H1 (cell line): ENCODE results near the gene TPSD1. TPM values are rescaled to one million over a fixed set of nuclear protein-coding genes. Genes with fewer than 3 reads are reported as not detected.

Experiments used
- CTCF ChIA-PET: fragments of 300-600 bp; sonication (Branson Sonifier 250); formaldehyde crosslinking; loops from one replicate; lab custom pipeline; 2021; ENCODE audit not compliant: partially characterized antibody; lab: Charles Lee
- POLR2A ChIA-PET: fragments of 300-600 bp; sonication (Branson Sonifier 250); formaldehyde crosslinking; loops from one replicate; lab custom pipeline; 2021; ENCODE audit warnings: inconsistent platforms; ENCODE audit not compliant: partially characterized antibody; lab: Charles Lee
- DNase-seq, 2 experiments: peaks; one replicate each; pipeline versions ENCODE4 v3.0.0 to v3.0.0-alpha.2; 2010 to 2022; ENCODE audit warnings: low spot score in 2 of 2, low read depth in 1 of 2, mixed read lengths in 1 of 2
- FAIRE-seq: peaks from 2 replicates; lab custom pipeline; 2011; peaks lifted over from hg19 to GRCh38; lab: Jason Lieb, UNC
- H2AFZ ChIP-seq: 2 replicates; pipeline ENCODE4 v1.8.1; 2012; ENCODE audit warnings: low read length, inconsistent platforms
- H2AK5ac ChIP-seq: 2 replicates; pipeline ENCODE4 v1.6.1; 2013; ENCODE audit warnings: low read depth, low read length
- H2BK120ac ChIP-seq: replicated peaks from 2 replicates; pipeline ENCODE3; 2013; ENCODE audit warnings: low read depth, low read length, inconsistent platforms
- H2BK12ac ChIP-seq: 2 replicates; pipeline ENCODE4 v1.6.1; 2013; ENCODE audit warnings: low read depth, low read length
- H2BK15ac ChIP-seq: 2 replicates; pipeline ENCODE4 v1.6.1; 2013; ENCODE audit warnings: low read length
- H2BK20ac ChIP-seq: 2 replicates; pipeline ENCODE4 v1.6.1; 2013; ENCODE audit warnings: low read length
- H2BK5ac ChIP-seq: 2 replicates; pipeline ENCODE4 v1.6.1; 2013; ENCODE audit warnings: low read depth, low read length
- H3K14ac ChIP-seq: 2 replicates; pipeline ENCODE4 v1.6.1; 2013; ENCODE audit warnings: inconsistent platforms; ENCODE audit not compliant: insufficient read length
- H3K18ac ChIP-seq: 2 replicates; pipeline ENCODE4 v1.6.1; 2013; ENCODE audit warnings: low read length; ENCODE audit errors: extremely low read depth
- H3K23ac ChIP-seq: 2 replicates; pipeline ENCODE4 v1.6.1; 2013; ENCODE audit warnings: inconsistent platforms; ENCODE audit not compliant: insufficient read length
- H3K23me2 ChIP-seq: 2 replicates; pipeline ENCODE4 v1.6.1; 2013; ENCODE audit warnings: low read depth, low read length
- H3K27ac ChIP-seq: 2 replicates; pipeline ENCODE4 v1.6.1; 2011; ENCODE audit warnings: low read depth, low read length, inconsistent platforms
- H3K27me3 ChIP-seq, 4 experiments: replicated peaks in 1 of 4; 1 replicate in 1 of 4; 2 replicates in 3 of 4; pipeline versions ENCODE4 v1.6.1 to v1.8.1; 2011 to 2013; ENCODE audit warnings: low read length in 3 of 4, mild to moderate bottlenecking in 3 of 4, inconsistent platforms in 2 of 4, mixed read lengths in 2 of 4, moderate library complexity in 1 of 4; ENCODE audit not compliant: control insufficient read depth in 3 of 4, insufficient read depth in 3 of 4; ENCODE audit errors: extremely low read depth in 1 of 4
- H3K36me3 ChIP-seq, 4 experiments: 2 replicates each; pipeline versions ENCODE4 v1.6.1 to v1.8.1; 2011 to 2013; ENCODE audit warnings: mild to moderate bottlenecking in 4 of 4, low read length in 3 of 4, moderate library complexity in 2 of 4, control low read depth in 1 of 4, inconsistent platforms in 1 of 4; ENCODE audit not compliant: insufficient read depth in 4 of 4, control insufficient read depth in 2 of 4
- H3K4ac ChIP-seq: replicated peaks from 2 replicates; pipeline ENCODE3; 2013; ENCODE audit warnings: low read length, low read depth, mixed read lengths, inconsistent platforms; ENCODE audit not compliant: insufficient read length
- H3K4me1 ChIP-seq, 4 experiments: replicated peaks in 1 of 4; 1 replicate in 1 of 4; 2 replicates in 3 of 4; pipeline versions ENCODE4 v1.6.1 to v1.8.1; 2011 to 2013; ENCODE audit warnings: low read length in 3 of 4, inconsistent platforms in 2 of 4, mixed read lengths in 1 of 4; ENCODE audit not compliant: insufficient read depth in 4 of 4, control insufficient read depth in 3 of 4
- H3K4me2 ChIP-seq, 2 experiments: 2 replicates each; pipeline versions ENCODE4 v1.6.1 to v1.8.1; 2011 to 2013; ENCODE audit warnings: low read depth in 2 of 2, low read length in 2 of 2, control low read depth in 1 of 2, inconsistent platforms in 1 of 2, mild to moderate bottlenecking in 1 of 2; ENCODE audit not compliant: insufficient read depth in 1 of 2
- H3K4me3 ChIP-seq, 4 experiments: fragments of 200-600, 300-600 bp in 1 of 4; sonication (generic), shearing (Covaris generic), sonication (Bioruptor Twin) in 1 of 4; 2 replicates each; pipeline versions ENCODE4 v1.5.1 to v1.8.1; 2011 to 2016; ENCODE audit warnings: low read length in 4 of 4, low read depth in 3 of 4, control low read depth in 2 of 4, inconsistent platforms in 2 of 4, mild to moderate bottlenecking in 2 of 4, mixed read lengths in 1 of 4, moderate library complexity in 1 of 4; ENCODE audit not compliant: insufficient read depth in 2 of 4; ENCODE audit errors: extremely low read depth in 1 of 4
- H3K56ac ChIP-seq: replicated peaks from 2 replicates; pipeline ENCODE3; 2013; ENCODE audit warnings: low read depth, mild to moderate bottlenecking, mixed read lengths, low read length, inconsistent platforms; ENCODE audit not compliant: insufficient read length
- H3K79me1 ChIP-seq: 2 replicates; pipeline ENCODE4 v1.6.1; 2013; ENCODE audit warnings: low read depth, low read length, control low read depth
- H3K79me2 ChIP-seq, 2 experiments: 2 replicates each; pipeline versions ENCODE4 v1.6.1 to v1.8.1; 2012 to 2013; ENCODE audit warnings: low read length in 2 of 2, mild to moderate bottlenecking in 2 of 2, inconsistent platforms in 1 of 2; ENCODE audit not compliant: insufficient read depth in 2 of 2, control insufficient read depth in 1 of 2
- H3K9ac ChIP-seq, 4 experiments: replicated peaks in 1 of 4; 1 replicate in 1 of 4; 2 replicates in 3 of 4; pipeline versions ENCODE4 v1.6.1 to v1.8.1; 2011 to 2013; ENCODE audit warnings: low read depth in 3 of 4, low read length in 3 of 4, control low read depth in 2 of 4, mild to moderate bottlenecking in 2 of 4, moderate library complexity in 2 of 4, inconsistent platforms in 1 of 4; ENCODE audit errors: extremely low read depth in 1 of 4
- H3K9me3 ChIP-seq, 2 experiments: 2 replicates each; pipeline versions ENCODE4 v1.6.1 to v1.8.1; 2012 to 2013; ENCODE audit warnings: mild to moderate bottlenecking in 2 of 2, moderate library complexity in 2 of 2, control low read depth in 1 of 2, inconsistent platforms in 1 of 2, low read depth in 1 of 2, low read length in 1 of 2, mixed read lengths in 1 of 2; ENCODE audit not compliant: insufficient read depth in 2 of 2
- H4K20me1 ChIP-seq, 2 experiments: replicated peaks in 1 of 2; 2 replicates each; pipeline versions ENCODE3 to v1.8.1; 2011 to 2013; ENCODE audit warnings: inconsistent platforms in 2 of 2, low read length in 2 of 2, mild to moderate bottlenecking in 1 of 2; ENCODE audit not compliant: insufficient read depth in 2 of 2, control insufficient read depth in 1 of 2
- H4K5ac ChIP-seq: 2 replicates; pipeline ENCODE4 v1.6.1; 2013; ENCODE audit warnings: low read length, low read depth, mixed read lengths, inconsistent platforms; ENCODE audit not compliant: insufficient read length
- H4K8ac ChIP-seq: 2 replicates; pipeline ENCODE4 v1.8.0; 2013; ENCODE audit warnings: mild to moderate bottlenecking, moderate library complexity, low read length, inconsistent platforms; ENCODE audit not compliant: insufficient read depth; ENCODE audit errors: extremely low read depth
- H4K91ac ChIP-seq: replicated peaks from 2 replicates; pipeline ENCODE3; 2013; ENCODE audit warnings: low read length, mixed read lengths, inconsistent platforms; ENCODE audit not compliant: insufficient read length
- KDM1A ChIP-seq: fragments of 200-600, 300-600 bp; sonication (generic); IDR thresholded peaks from 2 replicates; pipeline ENCODE4 v1.7.1; 2016; ENCODE audit warnings: mild to moderate bottlenecking, low read length, borderline replicate concordance
- WGBS, 2 experiments: shearing (Covaris generic) in 1 of 2; methylation state at CpG; one replicate each; pipeline versions ENCODE4 v1.1.6 to v1.1.7; 2013 to 2015; ENCODE audit warnings: low lambda C conversion rate in 2 of 2, mixed read lengths in 2 of 2, inconsistent platforms in 1 of 2, low coverage in 1 of 2, missing lambda C conversion rate in 1 of 2; ENCODE audit not compliant: insufficient replicate concordance in 2 of 2, insufficient coverage in 1 of 2, insufficient read length in 1 of 2; ENCODE audit errors: extremely low coverage in 1 of 2, missing lambda C conversion rate in 1 of 2; 5-methylcytosine and 5-hydroxymethylcytosine counted together
- polyA plus RNA-seq, 7 experiments: library from polyadenylated mRNA; depleted of rRNA in 3 of 7; stranded (reverse) in 5 of 7; unstranded in 2 of 7; fragments of >200 nt in 5 of 7; fragments of 200-250 nt in 2 of 7; gene quantifications; 1 replicate in 5 of 7; 2 replicates in 1 of 7; 4 replicates in 1 of 7; pipeline versions ENCODE4 v1.2.1 to v1.2.3, GENCODE V29; 2011 to 2013; ENCODE audit warnings: missing spikeins in 2 of 7, mixed read lengths in 2 of 7
- total RNA-seq: library from RNA; stranded (reverse); fragmentation: NEBNext Ultra II Directional; extraction: Animal tissue kit (Norgen Biotek cat#: 25700); gene quantifications from 2 replicates; pipeline ENCODE4 v1.2.1, GENCODE V29; 2021
- TF ChIP-seq, protein P1 (sequence below): IDR thresholded peaks from 2 replicates; pipeline ENCODE4 v1.6.1; 2012; ENCODE audit warnings: inconsistent platforms

The TPSD1 gene
- total and polyA plus RNA-seq, 2 of the 8 experiments (the other 6 are each of a cell fraction or from before 2014, with no cell fraction given) = 0.26 TPM; not detected in 1

DNA sequence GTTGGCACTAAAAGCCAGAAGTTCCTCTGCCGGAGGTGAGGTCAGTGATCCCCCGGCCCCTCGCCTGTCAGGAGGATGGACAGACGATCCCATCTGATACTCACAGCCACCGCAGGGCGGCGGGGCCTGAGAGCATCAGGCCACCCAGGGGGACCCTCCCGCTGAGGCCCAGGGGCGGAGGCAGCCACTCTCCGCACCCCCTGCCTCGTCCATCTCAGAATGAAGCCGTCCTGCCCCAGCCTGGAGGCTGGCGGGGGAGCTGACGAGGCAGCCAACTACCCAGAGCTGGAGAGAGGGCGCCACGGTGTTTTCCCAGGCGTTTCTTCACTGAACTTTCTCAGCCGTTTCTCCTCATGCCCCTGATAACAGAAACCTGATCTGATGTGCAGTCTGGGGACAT lies 22.6 kb downstream of the TPSD1 start:
- Histone ChIP-seq H2BK120ac (no peak overlapping the region), H4K5ac (no peak overlapping the region), H4K8ac (no peak overlapping the region; the same call in 1 of the 2 replicates), H3K23me2 (no peaks in the 10 kb centered on the region), H2BK12ac (no peak overlapping the region), H4K91ac (no peak overlapping the region), H3K4me3 (no peak overlapping the region), H3K79me1 (no peaks in the 10 kb centered on the region), H3K56ac (no peak overlapping the region), H3K4me1 (peaks cover 0 to 14% (median 10%) of the 10 kb centered on the region in 4 experiments; a peak in 6 of 7 replicates), H3K27me3 (0 out of 7 replicates have a peak, but pooled peaks cover 0 to 2% (median 0%) of the 10 kb centered on the region in 4 experiments), H3K79me2 (no peaks in the 10 kb centered on the region), H3K9me3 (no peaks in the 10 kb centered on the region), H3K27ac (no peak overlapping the region), H3K9ac (no peak overlapping the region; a peak in 1 of 7 replicates), H3K36me3 (no peaks in the 10 kb centered on the region), H3K23ac (no peak overlapping the region), H3K4ac (no peak overlapping the region), H2AK5ac (no peak overlapping the region), H2BK5ac (no peak overlapping the region), H2BK20ac (no peak overlapping the region), H2BK15ac (no peak overlapping the region), H2AFZ (no peak overlapping the region), H3K4me2 (0 out of 4 replicates have a peak overlapping the region, but pooled peaks of 1 of the 2 experiments have one; percentile 21), H3K18ac (no peak overlapping the region), H4K20me1 (no peaks in the 10 kb centered on the region), H3K14ac (no peak overlapping the region)
- DNase-seq = no peak
- 57% methylated on average over 18 of the region's 18 CpGs; no CpG with 5 or more reads in 1 of the 2 experiments for WGBS, 2 experiments
- POLR2A ChIA-PET = interaction anchor here (0.8 to 1.5 kb wide), 4 partner anchors 11 to 477 kb away, joined by 3 to 4 read pairs (median 3); partner anchors contain the start of gene UBE2I
- FAIRE-seq = no peak
- CTCF ChIA-PET = interaction anchor here (0.5 to 2.0 kb wide), 5 partner anchors 8 to 978 kb away, joined by 3 to 6 read pairs (median 4); no protein-coding TSS in a partner anchor
- TF ChIP-seq, protein P1, sequence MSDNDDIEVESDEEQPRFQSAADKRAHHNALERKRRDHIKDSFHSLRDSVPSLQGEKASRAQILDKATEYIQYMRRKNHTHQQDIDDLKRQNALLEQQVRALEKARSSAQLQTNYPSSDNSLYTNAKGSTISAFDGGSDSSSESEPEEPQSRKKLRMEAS = 0 out of 2 replicates have a peak, but pooled peaks have one; percentile 3
- TF ChIP-seq KDM1A = no peak
